ENCODE data around the gene GTF2IRD2.
"Not testable (repeated sequence)": the region's sequence is repeated elsewhere in the genome, so short reads cannot be mapped to it uniquely, and the experiment has no call there.

- TF ChIP-seq CTCF (IDR thresholded peaks at IDR 0.05); EZH2 (IDR thresholded peaks at IDR 0.05; ENCODE audit: borderline replicate concordance, insufficient read depth, low read depth, low read length, poor library complexity, severe bottlenecking): not testable (repeated sequence)
Observed at GRCh38 chr7:74882110-74882509, 30.7 kb upstream of the GTF2IRD2 start.

Data from B cell (primary cell).